Activated gamma-delta T cell (primary cell): ENCODE results near the gene TRIM43.
"Not testable (repeated sequence)": the region's sequence is repeated elsewhere in the genome, so short reads cannot be mapped to it uniquely, and the experiment has no call there.

Experiments
- DNase-seq: peaks from one replicate; lab custom pipeline; 2025; lab: John Stamatoyannopoulos, UW

The TRIM43 gene

DNA sequence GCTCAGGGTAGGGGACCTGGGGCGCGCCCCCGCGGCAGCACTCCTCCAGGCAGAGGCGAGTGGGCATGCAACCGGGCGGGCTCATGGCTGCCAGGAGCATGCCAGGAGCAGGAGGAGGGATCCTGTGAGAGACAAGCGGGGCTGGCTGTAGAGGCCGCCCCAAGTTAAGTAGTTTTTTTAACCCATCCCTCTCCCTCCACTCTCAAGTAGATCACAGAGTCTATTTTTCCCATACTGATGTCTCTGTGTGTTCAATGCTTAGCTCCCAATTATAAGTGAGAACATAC lies 49.4 kb downstream of the TRIM43 start:
- DNase-seq, result not testable (repeated sequence)

- DNase-seq, result not testable (repeated sequence)
Measured at GRCh38 chr2:95641787-95642186, 50.0 kb downstream of the TRIM43 start.

GRCh38 chr2:95642360-95642759 lies 50.6 kb downstream of the TRIM43 start:
- DNase-seq, result not testable (repeated sequence)

DNA sequence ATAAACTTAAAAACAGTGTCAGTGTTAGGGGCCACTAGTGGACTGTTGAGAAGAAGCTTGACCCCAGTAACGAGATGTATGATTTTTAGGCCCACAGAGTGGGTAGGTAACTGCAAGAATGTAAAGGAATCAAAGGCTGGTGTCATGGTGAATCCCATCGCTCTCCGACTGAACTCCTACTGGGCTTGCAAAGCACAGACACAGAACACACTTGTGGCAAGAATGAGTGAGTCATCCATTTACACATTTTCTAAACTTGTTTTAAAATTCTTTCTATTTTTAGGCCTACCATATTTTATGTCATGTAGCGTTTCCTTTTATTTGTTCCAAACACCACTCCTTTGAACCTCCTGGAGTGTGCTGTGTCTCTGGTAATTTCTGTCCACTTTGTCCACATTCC lies 51.1 kb downstream of the TRIM43 start:
- not testable (repeated sequence) for DNase-seq

- DNase-seq, result not testable (repeated sequence)
Measured at GRCh38 chr2:95645312-95645711, 53.5 kb downstream of the TRIM43 start.

DNA sequence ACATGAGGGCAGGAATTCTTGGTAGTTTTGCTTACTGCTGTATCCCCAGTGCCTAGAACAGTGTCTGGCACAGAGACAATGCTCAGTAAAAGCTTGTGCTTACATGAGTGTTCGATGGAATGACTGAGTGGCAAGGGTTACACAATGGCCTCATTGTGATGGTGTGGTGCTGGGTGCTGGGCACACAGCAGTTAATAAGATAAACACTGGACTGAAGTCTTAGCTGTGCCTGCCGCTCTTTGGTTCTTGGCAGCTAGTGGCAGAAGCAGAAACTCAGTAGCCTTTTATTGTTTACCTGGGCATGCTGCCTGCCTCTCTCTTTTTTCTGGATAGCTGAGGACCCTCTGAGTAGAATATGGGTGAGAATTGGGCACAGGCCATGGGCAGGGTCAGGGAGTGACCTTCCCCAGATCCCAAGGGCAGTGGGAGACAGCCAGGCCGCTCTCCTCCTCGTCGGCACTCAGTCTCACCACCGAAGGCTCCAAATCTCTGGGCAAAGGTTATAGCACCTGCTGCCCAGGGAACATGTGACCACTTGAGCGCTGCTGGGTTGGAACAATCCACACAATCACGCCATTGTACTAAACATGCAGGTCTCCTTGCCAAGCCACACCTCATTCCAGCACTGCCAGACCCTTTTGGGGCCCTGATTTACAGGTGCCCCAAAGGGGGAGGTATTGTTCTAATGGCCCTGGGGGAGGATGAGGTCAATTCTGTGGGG lies 54.6 kb downstream of the TRIM43 start:
- DNase-seq, result not testable (repeated sequence)

GRCh38 chr2:95648894-95649544 lies 57.2 kb downstream of the TRIM43 start:
- not testable (repeated sequence) for DNase-seq
